GM15510 (cell line): ENCODE measurements around the gene PTPN14.

Experiments
- POLR2A ChIP-seq: IDR thresholded peaks from 3 replicates; pipeline ENCODE4 v1.6.1; 2011; ENCODE audit warnings: borderline replicate concordance; ENCODE audit not compliant: insufficient read length; ENCODE audit errors: extremely low read depth

Gene PTPN14

DNA sequence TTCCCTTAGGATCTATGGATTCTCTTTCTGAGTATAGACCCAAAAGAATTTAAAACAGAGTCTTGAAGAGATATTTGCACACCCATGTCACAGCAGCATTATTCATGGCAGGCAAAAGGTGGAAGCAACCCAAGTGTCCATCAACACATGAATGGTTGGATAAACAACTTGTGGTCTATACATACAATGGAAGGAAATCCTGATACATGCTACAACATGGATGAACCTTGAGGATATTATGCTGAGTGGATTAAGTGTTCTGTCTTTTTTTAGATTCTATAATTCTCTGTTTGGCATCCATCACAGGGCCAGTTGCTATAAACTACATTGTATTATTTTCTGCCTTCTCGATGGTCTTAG lies 39.8 kb downstream of the PTPN14 start:
- TF ChIP-seq POLR2A = no peak

- no peak for TF ChIP-seq POLR2A
Measured at GRCh38 chr1:214510914-214511638, 40.3 kb downstream of the PTPN14 start.

DNA sequence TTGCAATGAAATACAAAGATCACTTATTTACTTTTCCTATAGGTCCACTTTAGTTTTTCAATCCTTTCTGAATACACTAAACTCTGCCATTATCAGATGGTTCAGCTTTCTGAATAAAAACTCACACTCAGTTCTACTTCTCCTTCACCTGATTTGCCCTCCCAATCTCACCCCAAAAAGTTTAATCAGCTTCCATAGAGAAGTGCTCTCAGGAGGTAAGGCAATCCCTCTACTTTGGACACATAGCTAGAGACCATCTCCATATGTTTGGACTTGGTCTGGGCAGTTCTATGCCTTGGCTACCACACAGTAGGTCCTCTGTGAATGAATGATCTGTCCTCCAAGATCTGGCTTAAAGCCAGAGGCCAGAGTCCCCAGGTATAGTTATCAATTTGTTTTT lies 40.9 kb downstream of the PTPN14 start:
- TF ChIP-seq POLR2A = no peak

DNA sequence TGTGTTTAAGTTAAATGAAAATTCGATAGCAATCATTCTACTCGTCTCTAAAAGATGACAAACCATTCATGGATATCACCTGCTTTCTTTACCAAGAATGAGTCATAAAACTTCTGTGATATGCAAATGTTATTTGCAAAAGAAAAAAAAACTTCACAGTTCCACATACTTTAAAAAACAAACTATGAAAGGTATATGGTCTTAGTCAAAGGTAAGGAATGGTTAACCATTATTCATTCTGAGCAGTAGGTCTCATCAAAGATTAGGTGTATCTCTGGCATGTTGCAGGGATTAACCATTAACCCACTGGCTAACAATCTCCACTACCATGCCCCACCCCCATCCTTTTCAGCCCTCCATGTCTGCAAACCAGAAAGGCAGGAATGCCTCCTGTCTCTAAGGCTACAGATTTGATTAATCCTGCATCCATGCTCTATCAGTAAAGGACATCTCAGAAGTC lies 44.4 kb downstream of the PTPN14 start:
- no peak for TF ChIP-seq POLR2A

- no peak for TF ChIP-seq POLR2A
Measured at GRCh38 chr1:214505134-214505533, 46.3 kb downstream of the PTPN14 start.

GRCh38 chr1:214504330-214504729 lies 47.1 kb downstream of the PTPN14 start:
- TF ChIP-seq POLR2A = no peak

GRCh38 chr1:214503553-214503952 lies 47.8 kb downstream of the PTPN14 start:
- no peak for TF ChIP-seq POLR2A

DNA sequence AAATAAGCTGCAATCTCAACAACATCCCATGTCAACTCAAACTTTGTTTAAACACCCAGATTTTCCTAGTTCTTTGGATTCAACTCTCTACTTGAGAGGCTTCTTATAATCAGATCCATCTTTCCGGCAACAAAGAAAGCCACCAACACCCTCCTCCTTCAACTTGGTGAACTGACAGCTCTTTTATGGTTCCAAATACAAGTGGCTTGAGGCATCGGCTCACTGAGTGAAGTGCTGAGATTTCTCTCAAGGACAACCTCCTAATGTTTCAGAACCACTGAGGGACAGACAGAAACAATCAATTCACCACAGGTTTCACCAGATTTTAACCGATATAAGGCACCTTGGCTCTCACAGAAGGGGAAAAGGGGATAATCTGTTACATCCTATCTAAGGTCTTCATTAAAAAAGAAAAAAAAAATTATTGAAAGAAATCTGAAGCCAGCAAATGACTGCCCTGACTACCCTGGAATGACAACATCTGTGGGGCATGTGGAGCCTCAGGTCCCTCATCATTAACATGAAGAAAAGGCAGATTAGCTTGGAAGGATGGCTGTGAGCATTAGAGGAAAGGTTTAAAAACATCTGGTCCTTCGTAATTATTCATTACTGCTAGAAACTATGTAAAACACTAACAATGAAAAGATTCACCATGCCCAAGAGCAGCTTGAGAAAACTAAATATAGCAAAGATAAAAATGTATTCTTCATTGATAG lies 50.9 kb downstream of the PTPN14 start:
- TF ChIP-seq POLR2A = no peak

GRCh38 chr1:214499732-214500131 lies 51.7 kb downstream of the PTPN14 start:
- no peak for TF ChIP-seq POLR2A

DNA sequence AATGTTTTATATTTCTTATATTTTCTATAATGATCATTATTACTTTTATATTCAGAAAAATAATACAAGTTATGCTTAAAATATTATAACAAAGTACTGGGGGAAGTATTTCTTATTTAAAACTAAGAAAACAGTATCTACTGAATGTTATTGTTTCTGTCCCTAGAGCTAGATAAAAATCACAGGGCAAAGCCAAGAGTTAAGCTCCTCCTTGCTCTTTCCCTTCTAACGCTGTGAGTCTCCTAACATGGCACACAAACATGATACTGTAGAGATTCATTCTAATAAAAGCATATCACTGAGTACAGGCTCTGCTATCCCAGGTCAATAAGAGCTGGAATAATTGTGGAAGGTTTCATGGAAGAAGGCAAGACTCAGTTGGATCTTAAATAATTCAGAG lies 53.4 kb downstream of the PTPN14 start:
- TF ChIP-seq POLR2A = no peak

DNA sequence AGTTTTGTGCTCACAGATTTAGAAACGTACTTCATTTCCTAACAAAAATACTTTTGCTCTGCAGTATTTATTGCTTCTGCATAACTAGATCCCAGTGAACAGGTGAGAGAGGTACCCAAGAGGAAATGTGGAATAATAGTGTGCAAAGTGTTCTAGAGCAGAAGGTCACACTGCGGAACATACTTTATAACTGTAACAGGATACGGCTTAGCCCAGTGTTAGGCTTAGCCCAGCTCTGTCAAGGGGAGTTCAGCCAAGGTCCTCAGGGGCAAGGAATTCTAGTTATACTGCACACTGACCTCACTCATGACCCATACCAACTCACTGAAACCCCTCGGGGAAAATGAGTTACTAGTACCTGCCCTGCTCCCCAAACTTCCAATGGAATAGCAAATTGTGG lies 55.3 kb downstream of the PTPN14 start:
- no peak for TF ChIP-seq POLR2A

DNA sequence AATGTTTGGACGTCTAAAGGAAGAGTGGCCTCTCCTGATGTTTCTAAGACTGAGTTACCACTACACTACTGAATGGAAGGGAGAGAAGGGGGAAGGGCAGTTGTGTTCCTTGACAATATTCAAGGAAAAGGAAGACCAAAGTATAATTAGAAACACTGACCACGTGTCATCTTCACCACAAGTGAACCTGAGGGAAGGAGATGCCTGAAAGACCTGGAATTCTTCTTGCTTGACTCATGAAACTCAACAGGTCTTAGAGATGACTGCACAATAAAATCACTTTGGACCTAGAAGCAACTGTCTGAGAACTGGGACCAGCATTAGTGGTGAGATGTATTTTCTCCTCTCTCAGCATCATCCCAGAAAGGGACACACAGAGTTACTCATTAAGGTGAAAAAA lies 56.7 kb downstream of the PTPN14 start:
- no peak for TF ChIP-seq POLR2A

- TF ChIP-seq POLR2A = no peak
Measured at GRCh38 chr1:214493126-214493796, 58.1 kb downstream of the PTPN14 start.

GRCh38 chr1:214492401-214493075 lies 58.9 kb downstream of the PTPN14 start:
- no peak for TF ChIP-seq POLR2A
